RWPE2 (cell line): ENCODE measurements around the gene N4BP2L2.
A peak's percentile ranks its signal among the peaks of the same experiment; 100 is the strongest.

Source experiments
- ATAC-seq: fragments of 200-7000 bp; cut with Tn5 transposase; 3 replicates; pipeline ENCODE4 v1.9.1; 2021; ENCODE audit warnings: low read depth
- DNase-seq: peaks from one replicate; pipeline ENCODE4 v3.0.0-alpha.2; 2020; ENCODE audit warnings: low spot score
- H3K27ac ChIP-seq: fragments of 450-650 bp; 2 replicates; pipeline ENCODE4 v1.5.1; 2017; ENCODE audit warnings: mild to moderate bottlenecking; ENCODE audit not compliant: poor library complexity, severe bottlenecking
- H3K27me3 ChIP-seq: fragments of 250-450 bp; sonication (Bioruptor Pico); 2 replicates; pipeline ENCODE4 v1.5.1; 2021; ENCODE audit warnings: mild to moderate bottlenecking, moderate library complexity; ENCODE audit not compliant: insufficient read depth, poor library complexity, severe bottlenecking
- H3K36me3 ChIP-seq: fragments of 250-450 bp; sonication (Bioruptor Pico); 2 replicates; pipeline ENCODE4 v1.5.1; 2020; ENCODE audit warnings: low read depth, mild to moderate bottlenecking, moderate library complexity
- H3K4me1 ChIP-seq: fragments of 250-450 bp; sonication (Bioruptor Pico); 2 replicates; pipeline ENCODE4 v1.5.1; 2021; ENCODE audit warnings: mild to moderate bottlenecking, moderate library complexity; ENCODE audit not compliant: insufficient read depth, poor library complexity, severe bottlenecking
- H3K4me3 ChIP-seq: fragments of 250-450 bp; sonication (Bioruptor Pico); 2 replicates; pipeline ENCODE4 v1.5.1; 2021; ENCODE audit warnings: mild to moderate bottlenecking, moderate library complexity; ENCODE audit not compliant: severe bottlenecking
- H3K9me3 ChIP-seq: fragments of 250-450 bp; sonication (Bioruptor Pico); 2 replicates; pipeline ENCODE4 v1.5.1; 2021; ENCODE audit warnings: mild to moderate bottlenecking, moderate library complexity; ENCODE audit not compliant: severe bottlenecking
- TF ChIP-seq, protein P1 (sequence below): fragments of 450-650 bp; IDR thresholded peaks from one replicate; pipeline ENCODE4 v1.5.1; 2017; ENCODE audit warnings: mild to moderate bottlenecking, moderate library complexity; ENCODE audit not compliant: poor library complexity, severe bottlenecking

N4BP2L2 gene

DNA sequence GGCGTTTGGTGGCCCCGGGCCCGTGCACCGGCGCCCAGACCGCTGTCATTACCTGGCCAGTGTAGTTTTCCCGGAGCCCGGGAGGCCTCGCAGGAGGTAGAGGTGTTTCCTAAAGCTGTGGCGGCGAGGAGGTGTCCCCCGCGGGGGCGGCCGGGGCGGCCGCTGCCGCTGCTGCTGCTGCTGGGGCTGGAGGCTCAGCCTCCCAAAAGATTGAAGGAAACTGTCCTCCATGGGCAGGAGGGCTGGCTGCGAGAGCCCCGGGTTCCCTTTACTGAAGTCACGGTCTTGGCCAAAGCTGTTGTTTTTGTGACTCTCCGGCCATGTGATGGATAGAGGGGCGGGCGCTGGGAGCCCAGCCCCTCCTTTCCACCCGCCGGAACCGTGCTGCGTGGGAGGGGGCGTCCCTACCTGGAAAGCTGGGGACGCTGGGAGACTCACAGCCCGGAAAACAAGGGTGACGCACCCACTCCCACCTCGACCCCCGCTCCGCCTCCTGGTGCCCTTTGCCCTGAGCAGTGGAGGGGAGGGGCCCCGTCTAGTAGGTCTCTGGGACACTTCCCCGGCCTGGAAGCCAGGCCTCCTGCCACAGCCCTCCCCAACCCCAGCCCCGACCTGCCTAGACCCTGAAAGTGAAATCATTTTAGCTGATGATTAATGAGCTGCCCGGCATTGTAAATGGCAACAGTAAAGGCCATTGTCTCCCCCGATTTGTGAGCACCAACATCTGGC lies 110.6 kb downstream of the N4BP2L2 start, which contains the start of gene N4BP2L1:
TSS of gene N4BP2L1 (minus strand) at position 279 of the 729 bp plus-strand sequence. CDS start at position 231, 48 bp downstream.
- Histone ChIP-seq H3K9me3 (no peaks in the 10 kb centered on the region), H3K4me1 (peaks cover 7% of the 10 kb centered on the region), H3K27me3 (no peaks in the 10 kb centered on the region), H3K4me3 (peak within 1 kb of the TSS; percentile 61), H3K27ac (no peak within 1 kb of the TSS), H3K36me3 (no peaks in the 10 kb centered on the region)
- TF ChIP-seq, protein P1, sequence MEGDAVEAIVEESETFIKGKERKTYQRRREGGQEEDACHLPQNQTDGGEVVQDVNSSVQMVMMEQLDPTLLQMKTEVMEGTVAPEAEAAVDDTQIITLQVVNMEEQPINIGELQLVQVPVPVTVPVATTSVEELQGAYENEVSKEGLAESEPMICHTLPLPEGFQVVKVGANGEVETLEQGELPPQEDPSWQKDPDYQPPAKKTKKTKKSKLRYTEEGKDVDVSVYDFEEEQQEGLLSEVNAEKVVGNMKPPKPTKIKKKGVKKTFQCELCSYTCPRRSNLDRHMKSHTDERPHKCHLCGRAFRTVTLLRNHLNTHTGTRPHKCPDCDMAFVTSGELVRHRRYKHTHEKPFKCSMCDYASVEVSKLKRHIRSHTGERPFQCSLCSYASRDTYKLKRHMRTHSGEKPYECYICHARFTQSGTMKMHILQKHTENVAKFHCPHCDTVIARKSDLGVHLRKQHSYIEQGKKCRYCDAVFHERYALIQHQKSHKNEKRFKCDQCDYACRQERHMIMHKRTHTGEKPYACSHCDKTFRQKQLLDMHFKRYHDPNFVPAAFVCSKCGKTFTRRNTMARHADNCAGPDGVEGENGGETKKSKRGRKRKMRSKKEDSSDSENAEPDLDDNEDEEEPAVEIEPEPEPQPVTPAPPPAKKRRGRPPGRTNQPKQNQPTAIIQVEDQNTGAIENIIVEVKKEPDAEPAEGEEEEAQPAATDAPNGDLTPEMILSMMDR = no peak
- peak; percentile 57 for ATAC-seq
- no peak for DNase-seq

DNA sequence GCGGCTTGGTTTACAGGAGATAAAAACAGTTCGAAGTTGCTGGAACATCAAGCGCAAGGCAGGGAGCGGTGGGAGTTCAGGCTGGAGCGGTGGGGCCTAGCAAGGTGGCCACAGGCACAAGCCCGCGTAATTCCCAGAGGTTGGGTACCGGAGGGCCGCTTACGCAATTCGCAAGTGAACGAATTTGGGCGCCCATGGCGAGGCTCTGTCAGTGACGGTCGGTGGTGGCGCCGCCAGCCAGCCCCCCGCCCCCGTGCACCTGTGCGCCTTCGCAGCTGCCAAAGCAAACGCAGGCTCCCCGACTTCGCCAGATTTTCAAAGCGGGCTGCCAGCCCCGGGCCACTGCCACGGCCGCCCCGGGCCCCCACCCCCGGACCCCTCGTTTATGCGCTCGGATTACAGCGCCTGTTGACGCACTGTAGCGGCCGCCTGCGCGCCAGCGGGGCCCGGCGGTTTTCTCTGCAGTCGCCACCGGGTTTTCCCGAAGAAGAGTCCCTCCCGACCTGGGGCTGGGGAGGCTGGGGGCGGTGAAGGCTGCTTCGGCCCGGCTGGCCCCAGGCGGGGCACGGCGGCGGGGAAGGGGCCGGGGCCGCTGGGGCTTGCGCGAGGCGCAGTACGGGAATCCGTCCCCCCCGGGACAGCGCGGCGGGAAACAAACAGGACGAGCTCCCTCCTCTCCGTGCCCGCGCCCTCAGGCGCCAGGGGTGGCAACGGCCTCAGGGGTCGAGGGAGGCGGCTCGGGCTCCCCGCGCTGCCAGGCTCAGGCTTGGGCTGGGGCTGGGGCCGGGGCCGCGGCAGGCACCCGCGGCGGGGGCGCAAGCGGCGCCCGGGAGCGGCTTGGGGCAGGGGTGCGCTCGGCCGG lies 111.4 kb downstream of the N4BP2L2 start:
- ATAC-seq (peak; percentile 54), DNase-seq (no peak)
- H3K4me1 ChIP-seq = no peaks in the 10 kb centered on the region
- TF ChIP-seq, protein P1 = no peak
- H3K27ac ChIP-seq = no peak overlapping the region
- H3K9me3 ChIP-seq = no peaks in the 10 kb centered on the region
- H3K36me3 ChIP-seq = no peaks in the 10 kb centered on the region
- no peaks in the 10 kb centered on the region for H3K27me3 ChIP-seq
- H3K4me3 ChIP-seq = peak overlapping the region; percentile 61

DNA sequence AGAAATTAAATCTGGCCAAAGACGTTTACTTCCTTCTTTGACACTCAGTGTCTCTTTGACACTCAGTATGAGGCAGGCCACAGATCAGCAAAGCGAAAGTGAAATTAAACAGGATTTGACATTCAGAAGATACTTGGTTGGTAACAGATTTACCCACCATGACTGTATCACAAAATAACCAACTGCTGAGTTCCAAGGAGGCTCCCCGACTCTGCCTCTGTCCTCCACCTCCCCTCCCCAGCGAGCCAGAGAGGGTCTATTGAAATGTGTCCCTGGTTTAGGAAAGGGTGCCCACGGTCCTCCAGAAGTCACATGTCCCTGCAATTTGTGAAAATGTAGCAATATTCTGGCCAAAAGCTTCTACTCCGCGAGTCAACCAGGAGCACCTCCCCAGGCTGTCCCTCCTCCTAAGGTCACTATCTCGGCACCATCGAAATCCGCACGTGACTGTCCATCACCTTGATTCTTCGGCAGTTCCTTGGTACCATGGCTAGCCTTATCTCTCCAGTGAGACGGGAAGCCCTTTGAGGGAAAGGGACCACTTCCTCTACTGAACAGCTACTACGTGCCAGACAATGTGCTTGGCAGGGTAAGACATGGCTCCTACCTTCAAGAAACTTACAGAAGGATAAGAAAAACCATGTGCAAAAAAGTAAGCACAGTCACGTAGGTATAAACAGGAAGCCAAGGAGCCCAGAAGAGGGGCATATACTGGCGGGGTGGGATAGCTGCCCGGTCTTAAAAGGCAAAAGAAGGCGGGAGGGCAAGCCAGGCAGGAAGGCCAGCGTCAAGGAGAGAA lies 112.2 kb downstream of the N4BP2L2 start:
- H3K27ac ChIP-seq = no peak overlapping the region
- no peak for DNase-seq
- no peaks in the 10 kb centered on the region for H3K9me3 ChIP-seq
- TF ChIP-seq, protein P1 = no peak
- no peaks in the 10 kb centered on the region for H3K27me3 ChIP-seq
- H3K4me1 ChIP-seq = no peaks in the 10 kb centered on the region
- peak overlapping the region; percentile 61 for H3K4me3 ChIP-seq
- no peaks in the 10 kb centered on the region for H3K36me3 ChIP-seq
- ATAC-seq = no peak

DNA sequence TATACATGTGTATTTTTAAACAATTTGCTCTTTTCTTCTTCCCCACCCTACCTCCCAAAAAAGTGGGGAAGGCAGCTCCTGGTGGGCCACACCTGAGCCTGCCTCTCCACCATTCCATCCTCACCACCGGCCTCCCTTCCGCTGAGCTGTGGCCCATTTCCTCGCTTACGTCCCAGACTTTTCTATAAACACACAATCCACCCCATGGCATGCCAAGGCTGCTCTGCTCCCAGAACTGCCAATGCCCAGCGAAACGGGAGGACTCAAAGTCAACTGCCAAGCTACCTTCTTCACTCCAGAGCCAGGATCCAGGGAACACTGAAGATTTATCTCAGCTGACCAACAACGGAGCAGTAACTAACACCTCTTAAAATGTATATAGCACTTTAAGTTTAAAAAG lies 113.4 kb downstream of the N4BP2L2 start:
- DNase-seq (no peak), ATAC-seq (no peak)
- H3K4me3 ChIP-seq = no peak overlapping the region
- TF ChIP-seq, protein P1 = no peak
- H3K9me3 ChIP-seq = no peaks in the 10 kb centered on the region
- no peaks in the 10 kb centered on the region for H3K36me3 ChIP-seq
- H3K27me3 ChIP-seq = no peaks in the 10 kb centered on the region
- no peaks in the 10 kb centered on the region for H3K4me1 ChIP-seq
- no peak overlapping the region for H3K27ac ChIP-seq
